ENCODE data around the gene NGDN.
"Not testable (repeated sequence)": the region's sequence is repeated elsewhere in the genome, so short reads cannot be mapped to it uniquely, and the experiment has no call there.

The NGDN gene, protein sequence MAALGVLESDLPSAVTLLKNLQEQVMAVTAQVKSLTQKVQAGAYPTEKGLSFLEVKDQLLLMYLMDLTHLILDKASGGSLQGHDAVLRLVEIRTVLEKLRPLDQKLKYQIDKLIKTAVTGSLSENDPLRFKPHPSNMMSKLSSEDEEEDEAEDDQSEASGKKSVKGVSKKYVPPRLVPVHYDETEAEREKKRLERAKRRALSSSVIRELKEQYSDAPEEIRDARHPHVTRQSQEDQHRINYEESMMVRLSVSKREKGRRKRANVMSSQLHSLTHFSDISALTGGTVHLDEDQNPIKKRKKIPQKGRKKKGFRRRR

DNA sequence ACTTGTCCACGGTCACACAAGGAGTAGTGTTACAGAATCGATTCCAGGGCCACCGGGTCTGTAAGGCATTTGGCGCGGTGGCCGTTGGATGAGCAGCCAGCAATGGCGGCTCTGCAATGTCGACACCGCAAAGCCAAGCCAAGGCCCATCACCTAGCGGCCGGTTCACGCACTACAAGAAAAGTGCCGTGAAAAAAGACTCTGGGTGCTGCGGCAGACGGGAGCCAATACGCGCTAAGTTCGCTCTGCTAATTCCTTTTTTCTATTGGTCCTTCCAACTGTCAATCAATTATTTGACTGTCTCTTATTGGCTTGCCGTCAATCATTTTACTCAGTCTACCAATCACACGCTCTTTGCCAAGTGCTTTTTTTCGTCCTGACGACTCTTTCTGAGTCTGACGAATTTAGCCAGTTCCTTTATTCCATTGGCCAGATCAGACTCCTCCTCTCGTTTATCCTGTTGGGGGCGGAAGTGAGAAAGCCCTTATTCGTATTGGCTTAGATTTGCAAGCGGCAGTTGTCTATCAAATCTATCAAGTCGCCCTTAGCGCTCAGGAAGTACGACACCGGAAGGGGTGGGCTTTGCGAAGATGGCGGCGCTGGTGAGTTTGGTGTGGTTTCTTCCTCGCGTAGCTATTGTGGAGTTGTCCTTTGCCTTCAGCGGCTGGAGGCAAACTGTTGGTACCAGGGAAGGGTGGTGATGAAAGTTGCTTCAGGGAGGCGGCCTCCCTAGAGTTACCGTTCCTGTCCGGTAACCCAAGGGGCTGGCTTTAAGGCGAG lies at the start of gene NGDN:
NGDN (plus strand) TSS at position 577 of the 779 bp plus-strand sequence; CDS start at position 590, 13 bp downstream.
- peak; percentile 100 for DNase-seq (ENCODE audit: low spot score)

DNA sequence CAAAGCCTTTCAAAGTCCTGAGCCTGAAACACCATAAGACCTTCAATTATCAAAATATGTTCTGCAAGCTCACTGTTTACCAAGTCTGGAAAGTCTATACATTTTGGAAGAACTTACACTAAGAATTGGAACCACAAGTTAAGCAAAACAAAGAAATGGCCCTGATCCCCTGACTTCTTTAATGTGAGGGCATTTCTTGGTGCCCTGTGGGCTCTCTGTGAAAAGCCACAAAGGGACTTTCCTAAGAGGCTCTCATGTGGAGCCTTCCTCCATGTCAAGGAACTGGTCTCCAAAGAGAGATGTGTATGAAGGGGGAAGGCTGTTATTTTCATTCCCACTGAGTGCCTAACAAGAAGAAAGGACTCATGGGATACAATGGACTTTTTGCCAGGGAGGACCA lies 47.9 kb upstream of the NGDN start:
- no peak for DNase-seq (ENCODE audit: low spot score)

DNA sequence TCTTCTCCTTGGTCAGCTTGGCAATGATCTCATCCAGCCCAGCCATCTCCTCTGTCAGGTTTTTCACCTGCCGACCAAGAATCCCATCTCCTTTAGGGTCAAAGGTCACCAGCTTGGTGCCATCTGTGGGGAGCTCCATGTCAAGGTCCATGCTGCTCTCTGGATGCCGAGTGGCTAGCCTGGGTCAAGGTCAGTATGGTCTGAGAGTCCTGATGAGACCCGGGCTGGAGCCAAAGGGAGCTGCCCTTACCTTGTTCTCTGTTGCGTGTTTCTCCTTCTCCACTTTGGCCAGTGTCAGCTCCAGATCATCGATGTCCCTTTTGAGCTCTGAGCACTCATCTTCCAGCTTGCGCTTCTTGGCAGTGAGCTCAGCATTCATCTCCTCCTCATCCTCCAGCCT lies 45.8 kb upstream of the NGDN start:
- DNase-seq (ENCODE audit: low spot score) = no peak

DNA sequence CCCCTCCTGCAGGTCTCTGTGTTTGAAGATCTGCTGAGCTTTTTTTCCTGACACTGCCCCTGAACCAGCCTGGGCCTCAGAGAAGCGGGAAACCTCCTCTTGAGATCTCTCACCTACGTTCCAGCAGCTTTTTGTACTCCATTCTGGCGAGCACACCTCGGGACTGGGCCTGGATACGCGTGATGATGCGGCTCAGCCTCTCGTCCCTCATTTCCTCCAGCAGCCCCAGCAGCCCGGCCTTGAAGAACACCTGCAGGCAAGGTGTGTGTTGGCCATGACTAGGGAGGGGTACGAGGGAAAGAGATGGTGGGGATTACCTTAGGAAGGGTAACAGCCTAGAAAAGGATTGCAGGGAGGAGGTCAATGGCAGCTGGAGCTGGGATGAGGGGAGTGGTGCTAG lies 44.3 kb upstream of the NGDN start:
- no peak for DNase-seq (ENCODE audit: low spot score)

DNA sequence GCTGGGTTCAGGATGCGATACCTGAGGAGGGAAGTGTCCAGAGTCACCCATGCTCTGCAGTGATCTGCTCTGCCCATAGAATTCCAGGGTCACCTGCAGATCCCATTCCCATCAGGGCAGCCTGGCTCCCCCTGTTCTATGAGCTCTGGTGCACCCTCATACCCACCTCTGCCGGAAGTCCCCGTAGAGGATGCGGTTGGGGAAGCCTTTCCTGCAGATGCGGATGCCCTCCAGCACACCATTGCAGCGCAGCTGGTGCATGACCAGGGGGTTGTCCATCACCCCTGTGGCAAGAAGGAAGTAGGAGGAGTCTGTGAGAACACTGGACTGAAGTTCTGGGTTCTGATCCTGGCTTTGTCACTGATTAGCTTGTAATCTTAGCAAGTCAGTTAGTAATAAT lies 43.7 kb upstream of the NGDN start:
- DNase-seq (ENCODE audit: low spot score) = not testable (repeated sequence)

DNA sequence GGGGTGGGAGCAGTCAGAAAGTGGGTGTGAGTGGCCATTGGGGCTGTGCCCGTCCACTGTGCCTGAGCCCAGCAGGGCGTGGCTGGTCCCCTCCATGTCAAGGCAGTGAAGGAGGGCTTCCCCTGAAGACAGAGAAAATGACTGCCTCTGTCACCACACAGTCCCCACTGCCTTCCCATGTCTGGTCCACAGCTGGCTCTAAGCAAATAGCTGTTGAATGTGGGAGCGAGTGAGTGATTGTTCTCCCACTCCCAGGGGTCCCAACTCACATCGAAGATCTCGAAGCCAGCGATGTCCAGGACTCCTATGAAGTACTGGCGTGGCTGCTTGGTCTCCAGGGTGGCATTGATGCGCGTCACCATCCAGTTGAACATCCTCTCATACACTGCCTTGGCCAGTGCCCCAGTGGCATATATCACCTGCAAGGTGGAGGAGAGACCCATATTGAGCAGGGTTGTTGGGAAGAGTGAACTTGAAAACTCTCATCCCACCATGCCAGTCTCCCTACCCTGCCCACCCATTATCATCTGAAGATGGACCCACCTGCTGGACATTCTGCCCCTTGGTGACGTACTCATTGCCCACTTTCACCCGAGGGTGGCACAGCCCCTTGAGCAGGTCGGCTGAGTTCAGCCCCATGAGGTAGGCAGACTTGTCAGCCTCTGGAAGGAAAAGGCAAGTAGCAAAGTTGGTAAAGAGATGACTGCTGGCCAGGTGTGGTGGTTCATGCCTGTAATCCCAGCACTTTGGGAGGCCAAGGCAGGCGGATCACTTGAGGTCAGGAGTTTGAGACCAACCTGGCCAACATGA lies 40.6 kb upstream of the NGDN start:
- DNase-seq (ENCODE audit: low spot score) = no peak

DNA sequence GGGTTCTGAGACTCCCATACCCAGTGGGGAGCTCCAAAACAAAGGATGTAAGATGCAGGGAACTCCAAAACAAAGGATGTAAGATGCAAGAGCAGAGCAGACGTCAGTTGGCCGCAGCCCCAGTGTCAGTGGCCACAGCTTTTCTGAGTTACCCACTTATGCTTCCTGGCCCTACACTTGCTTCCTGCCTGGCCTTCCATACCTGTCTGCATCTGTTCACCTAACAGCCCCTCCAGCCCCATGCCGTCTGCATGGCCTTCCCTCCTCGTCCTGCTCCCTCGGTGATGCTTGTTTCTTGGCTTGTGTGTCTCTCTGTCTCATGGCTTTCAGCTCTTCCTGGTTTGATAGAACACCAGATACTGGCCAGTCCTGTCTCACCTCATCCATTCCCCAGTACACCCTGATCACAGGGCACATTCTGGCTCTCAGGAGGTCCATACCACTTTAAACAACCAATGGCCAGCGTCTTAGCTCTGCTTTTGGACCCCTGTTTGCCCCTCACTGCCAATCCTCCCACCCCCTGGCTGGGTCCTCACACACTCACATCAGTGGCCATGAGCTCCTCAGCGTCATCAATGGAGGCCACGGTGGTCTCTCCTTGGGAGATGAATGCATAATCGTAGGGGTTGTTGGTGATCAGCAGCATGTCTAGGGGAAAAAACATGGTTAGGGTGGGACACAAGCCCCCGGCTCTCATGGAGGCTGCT lies 39.3 kb upstream of the NGDN start:
- DNase-seq (ENCODE audit: low spot score) = no peak

DNA sequence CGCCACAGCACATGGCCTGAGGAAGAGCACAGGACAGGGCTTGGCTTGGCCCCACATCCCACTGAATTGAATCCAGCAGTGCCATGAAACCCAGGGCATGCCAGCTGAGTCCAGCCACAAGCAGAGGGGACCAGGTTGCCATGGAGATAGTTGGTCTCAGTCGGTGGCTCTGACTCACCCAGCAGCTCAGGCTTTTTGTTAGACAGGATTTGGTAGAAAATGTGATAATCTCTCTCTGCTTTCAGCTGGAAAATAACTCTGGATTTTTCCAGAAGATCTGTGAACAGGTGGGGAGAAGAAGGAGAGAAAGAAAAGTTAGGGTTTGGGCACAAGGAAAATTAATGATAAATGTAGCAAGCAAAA lies 38.8 kb upstream of the NGDN start:
- DNase-seq (ENCODE audit: low spot score) = peak; percentile 29

DNA sequence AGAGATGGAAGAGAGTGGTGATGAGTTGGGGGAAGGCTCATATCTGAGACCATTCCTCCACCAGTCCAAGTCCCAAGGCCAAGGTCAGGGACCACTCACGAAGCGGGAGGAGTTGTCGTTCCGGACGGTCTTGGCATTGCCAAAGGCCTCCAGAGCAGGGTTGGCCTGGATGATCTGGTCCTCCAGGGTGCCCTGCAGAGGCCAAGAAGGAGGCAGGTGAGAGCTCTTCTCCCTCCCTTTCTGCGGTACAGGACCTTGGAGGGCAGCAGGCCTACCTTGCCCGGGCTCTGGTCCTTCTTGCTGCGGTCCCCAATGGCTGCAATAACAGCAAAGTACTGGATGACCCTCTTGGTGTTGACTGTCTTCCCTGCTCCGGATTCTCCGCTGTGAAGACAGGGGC lies 38.0 kb upstream of the NGDN start:
- no peak for DNase-seq (ENCODE audit: low spot score)

DNA sequence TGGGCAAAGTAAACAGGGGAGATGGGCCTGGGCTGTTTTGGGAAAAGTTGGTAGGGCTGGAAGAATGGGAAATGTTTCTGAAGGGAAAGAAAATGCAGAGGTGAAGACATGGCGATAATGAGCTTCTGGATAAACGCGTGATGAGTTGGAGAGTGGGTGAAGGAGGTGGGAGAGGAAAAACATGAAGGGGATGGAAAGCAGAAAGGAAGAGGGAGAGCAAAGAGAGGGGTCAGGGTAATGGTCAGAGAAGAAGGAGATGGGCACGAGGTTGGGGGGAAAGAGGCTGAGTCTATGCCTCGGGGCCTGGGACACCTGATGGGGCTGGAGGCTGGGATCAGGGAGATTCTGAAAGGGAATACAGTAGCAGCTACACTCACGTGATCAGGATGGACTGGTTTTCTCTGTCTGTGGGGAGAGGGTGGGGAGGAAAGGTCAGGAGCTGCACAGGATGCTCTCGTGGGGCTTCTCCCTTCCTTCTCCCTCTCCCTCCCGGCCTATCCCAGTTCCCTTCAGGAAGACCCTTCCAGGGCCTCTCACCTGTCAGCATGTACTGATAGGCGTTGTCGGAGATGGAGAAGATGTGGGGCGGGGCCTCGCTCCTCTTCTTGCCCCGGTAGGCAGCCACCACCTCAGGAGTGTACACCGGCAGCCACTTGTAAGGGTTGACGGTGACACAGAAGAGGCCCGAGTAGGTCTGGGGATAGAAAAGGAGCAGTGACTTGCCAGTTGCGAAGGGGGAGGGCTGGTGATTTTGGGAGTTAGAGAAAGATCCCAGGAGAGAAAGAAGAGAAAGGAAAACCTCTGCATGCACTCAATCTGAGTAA lies 37.2 kb upstream of the NGDN start:
- DNase-seq (ENCODE audit: low spot score) = no peak

DNA sequence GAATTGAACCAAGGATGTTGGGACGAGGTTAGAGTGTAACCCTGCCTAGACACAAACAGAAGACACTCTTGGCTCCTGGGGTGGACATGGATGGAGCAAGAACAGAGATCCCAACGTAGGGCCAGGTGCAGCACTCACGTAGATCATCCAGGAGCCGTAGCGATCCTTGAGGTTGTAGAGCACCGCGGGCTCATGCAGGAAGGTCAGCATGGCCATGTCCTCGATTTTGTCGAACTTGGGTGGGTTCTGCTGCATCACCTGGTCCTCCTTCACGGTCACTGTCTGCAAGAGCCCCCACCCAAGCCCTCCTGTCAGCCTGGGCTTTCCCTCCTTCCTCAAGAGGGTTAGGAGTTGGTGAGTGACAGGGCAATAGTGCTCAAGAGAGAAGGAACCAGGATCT lies 36.6 kb upstream of the NGDN start:
- no peak for DNase-seq (ENCODE audit: low spot score)

DNA sequence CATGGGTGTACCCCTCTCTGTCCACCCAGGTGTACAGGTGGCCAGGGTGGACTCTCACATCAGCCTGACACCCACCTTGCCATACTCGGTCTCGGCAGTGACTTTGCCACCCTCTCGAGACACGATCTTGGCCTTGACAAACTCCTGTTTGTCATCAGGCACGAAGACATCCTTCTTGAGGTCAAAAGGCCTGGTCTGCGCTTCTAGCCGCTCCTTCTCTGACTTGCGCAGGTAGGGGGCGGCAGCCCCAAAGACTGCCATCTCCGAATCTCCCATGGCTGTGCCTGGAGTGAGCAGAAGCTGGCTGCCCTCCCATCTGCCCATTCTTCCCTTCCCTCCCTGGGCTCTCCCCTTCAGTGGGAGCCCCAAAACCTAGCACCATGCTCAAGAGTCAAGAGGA lies 36.0 kb upstream of the NGDN start:
- no peak for DNase-seq (ENCODE audit: low spot score)

DNA sequence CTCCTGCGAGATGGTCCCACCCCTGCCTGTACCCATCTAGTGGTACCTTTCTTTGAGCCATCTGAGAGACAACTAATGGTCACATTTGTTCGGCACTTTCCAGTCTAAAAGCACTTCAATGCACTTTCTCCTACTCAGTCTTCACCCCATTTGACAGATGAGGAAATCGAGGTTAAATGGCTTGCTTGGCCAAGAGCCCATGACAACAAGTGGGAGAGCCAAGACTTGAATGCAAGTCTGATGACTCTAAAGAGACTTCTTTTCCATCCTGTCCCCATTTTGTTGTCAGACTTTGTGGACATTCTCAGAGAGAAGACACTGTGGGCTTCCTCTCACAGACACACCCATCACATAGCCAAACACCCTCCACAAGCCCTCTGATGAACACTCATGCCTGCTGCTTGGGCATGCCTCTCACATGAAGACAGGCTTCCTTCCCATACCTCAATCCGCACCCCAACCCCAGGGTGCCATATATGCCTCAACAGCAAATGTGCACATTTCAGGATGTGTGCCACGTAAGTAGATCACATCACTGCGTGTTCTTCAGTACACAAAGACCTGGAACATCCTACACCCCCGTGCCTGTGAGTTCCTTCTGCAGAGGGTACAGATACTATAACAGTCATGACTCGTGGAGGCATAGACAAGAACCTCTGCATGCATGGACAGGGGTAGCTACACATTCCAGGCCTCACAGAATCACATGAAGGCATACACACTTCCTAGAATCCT lies 34.8 kb upstream of the NGDN start:
- DNase-seq (ENCODE audit: low spot score) = no peak

DNA sequence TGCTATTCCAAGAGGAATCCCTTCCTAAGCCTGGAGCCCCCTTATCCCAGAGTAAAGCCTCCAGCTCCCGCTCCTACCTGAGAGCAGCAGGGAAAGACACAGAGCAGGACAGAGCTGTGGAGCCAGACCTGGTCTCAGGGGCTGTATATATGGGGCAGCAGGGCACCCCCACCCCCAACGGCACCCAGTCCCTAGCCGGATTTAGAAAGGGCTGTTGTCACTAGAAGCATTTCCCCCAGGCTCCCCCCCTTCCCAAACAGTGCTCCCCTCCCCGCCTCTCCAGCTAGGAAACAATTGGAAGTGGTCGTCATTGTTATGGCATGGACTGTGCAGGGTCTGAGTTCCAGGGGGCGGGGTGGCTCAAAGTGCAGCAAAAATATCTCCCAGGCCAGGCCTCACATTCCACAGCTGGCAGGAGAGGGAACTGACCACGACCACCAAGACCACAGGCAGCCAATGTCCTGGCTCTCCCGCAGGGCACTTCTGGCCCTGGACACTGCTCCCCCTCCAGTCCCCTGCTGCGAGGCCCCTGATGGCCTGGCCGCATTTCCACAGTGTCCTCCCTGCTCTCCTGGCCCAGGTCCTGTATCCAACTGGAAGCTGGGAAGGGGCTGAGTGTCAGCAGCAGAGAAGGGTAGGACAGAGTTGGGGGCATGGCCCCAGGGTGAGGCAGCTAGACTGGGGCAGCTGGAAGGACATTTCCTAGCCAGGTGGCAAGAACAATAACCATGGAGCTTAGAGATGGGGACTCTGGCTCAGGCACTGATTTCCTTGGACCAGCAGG lies 33.8 kb upstream of the NGDN start, which contains the start of gene MYH7:
MYH7 (minus strand) TSS at position 118 of the 784 bp plus-strand sequence. CDS start 1,928 bp downstream, outside the sequence.
- no peak for DNase-seq (ENCODE audit: low spot score)

DNA sequence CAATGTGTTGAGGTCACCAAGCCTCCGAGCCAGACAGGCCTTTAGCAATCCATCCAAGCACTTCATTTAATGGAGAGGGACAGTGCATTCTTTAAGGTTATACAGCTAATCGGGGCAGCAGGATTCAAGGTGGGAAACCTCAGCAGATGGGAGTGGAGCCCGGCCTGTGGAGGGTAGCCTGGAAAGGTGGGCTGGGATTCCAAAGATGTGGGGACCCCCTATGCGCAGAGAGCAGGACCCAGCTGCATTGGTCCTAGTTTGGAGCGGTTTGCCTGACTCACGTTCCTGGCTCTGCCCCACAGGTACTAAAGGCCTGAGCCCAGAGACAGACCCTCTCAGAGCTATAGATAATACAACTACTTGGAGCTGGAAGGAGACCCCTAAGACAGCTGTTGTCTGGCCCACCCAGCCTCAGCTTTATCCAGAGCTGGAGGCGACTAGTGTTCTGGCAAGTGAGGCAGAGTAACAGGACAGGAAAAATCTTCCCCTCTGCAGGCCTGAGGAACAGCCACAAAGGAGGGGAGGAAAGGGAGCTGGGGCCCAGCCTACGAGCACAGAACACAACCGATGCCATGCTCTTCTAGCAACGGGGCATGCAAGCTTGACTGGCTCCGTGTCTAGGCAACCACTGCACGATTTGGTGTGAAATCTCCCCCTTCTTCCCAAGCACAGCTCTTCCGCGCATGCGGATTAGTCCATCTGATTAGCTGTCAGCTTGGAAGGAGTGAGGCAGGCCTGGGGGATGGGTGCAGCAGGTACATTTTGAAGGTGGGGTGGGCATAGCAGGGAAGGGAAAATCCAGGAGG lies 33.0 kb upstream of the NGDN start:
- peak; percentile 5 for DNase-seq (ENCODE audit: low spot score)

DNA sequence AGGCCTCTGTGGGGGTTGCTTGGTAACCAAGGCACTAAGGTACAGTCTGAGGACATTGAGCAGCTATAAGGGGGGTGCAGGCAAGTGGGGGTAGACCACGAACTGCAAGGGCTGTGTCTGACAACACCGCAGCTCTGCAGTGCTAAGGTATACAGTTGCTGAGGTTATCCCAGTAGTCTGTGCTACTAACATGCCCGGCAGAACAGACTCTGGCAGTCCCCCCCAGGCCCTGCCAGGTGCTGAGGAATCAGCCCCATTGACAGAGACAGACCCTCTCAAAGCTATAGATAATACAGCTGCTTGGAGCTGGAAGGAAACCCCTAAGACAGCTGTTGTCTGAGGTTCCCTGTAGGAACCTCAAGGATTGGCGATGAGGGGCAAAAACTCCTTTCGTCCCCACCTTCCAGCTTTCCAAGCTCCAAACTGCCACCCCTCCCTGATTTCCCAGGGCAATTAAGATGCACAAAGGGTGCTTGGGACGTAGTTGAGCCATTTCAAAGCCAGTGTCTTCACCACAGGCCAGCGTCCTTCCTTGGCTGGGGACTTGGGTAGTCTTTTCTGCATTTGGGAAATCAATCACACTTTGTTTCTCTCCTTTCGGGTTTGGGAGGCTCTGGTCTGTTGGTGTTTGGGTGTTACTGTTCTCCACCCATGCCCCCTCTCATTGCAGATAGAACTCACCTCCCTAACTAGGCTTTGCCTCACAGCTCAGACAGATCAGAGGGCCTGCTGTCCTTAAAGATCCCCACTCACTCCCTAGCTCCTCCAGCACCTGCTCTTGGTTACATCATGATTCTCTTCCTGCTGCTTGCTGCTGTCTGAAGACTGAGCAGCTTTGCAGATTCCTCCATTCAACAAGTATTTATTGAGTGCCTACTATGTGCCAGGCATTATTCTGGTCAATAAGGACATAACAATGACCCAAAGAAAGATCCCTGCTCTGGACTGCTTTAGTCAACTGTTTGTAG lies 32.1 kb upstream of the NGDN start:
- DNase-seq (ENCODE audit: low spot score) = no peak

Data from pons (tissue), 1 donor.